GM12878 (cell line): ENCODE results near the gene CDC37L1. TPM values are rescaled to one million over a fixed set of nuclear protein-coding genes. Genes with fewer than 3 reads are reported as not detected.

ENCODE experiments used
- ATAC-seq: fragments of 200-7000 bp; cut with Tn5 transposase; 3 replicates; pipeline ENCODE4 v1.9.1; 2020; ENCODE audit warnings: mild to moderate bottlenecking, moderate library complexity
- BruUV-seq: library from RNA; stranded (reverse); fragments of 400-500 nt; replicated peaks from 2 replicates; lab custom pipeline; 2021; lab: Mats Ljungman, UMichigan
- CTCF ChIA-PET: fragments of 300-600 bp; sonication (Branson Sonifier 250); formaldehyde crosslinking; extraction: SDS; loops from one replicate; lab custom pipeline; 2021; ENCODE audit warnings: inconsistent platforms; lab: Yijun Ruan, JAX
- POLR2A ChIA-PET: fragments of 350-600 bp; formaldehyde crosslinking; extraction: SDS; loops from one replicate; lab custom pipeline; 2021; ENCODE audit warnings: inconsistent platforms; lab: Charles Lee
- RAD21 ChIA-PET: fragments of 300-600 bp; sonication (Branson Sonifier 250); formaldehyde crosslinking; loops from one replicate; lab custom pipeline; 2023; ENCODE audit warnings: antibody characterized with exemption; ENCODE audit not compliant: unreplicated experiment; lab: Charles Lee
- SMC1A ChIA-PET: fragments of 300-600 bp; sonication (Branson Sonifier 250); formaldehyde crosslinking; loops from one replicate; lab custom pipeline; 2023; ENCODE audit not compliant: unreplicated experiment, uncharacterized antibody; lab: Charles Lee
- DNase-seq: peaks from one replicate; pipeline ENCODE4 v3.0.0-alpha.2; 2011; ENCODE audit warnings: low read depth, low spot score
- FAIRE-seq: peaks from 3 replicates; lab custom pipeline; 2011; peaks lifted over from hg19 to GRCh38; lab: Jason Lieb, UNC
- H2AFZ ChIP-seq: 2 replicates; pipeline ENCODE4 v1.6.0; 2011; ENCODE audit warnings: low read depth, low read length, control low read depth; ENCODE audit not compliant: control insufficient read depth
- H3K27ac ChIP-seq: 2 replicates; pipeline ENCODE4 v1.5.1; 2011; ENCODE audit warnings: control low read depth; ENCODE audit not compliant: control insufficient read depth, insufficient read depth
- H3K27me3 ChIP-seq, 2 experiments: replicated peaks in 1 of 2; 2 replicates each; pipeline versions ENCODE4 v1.6.0 to v1.6.1; 2011; ENCODE audit warnings: low read length in 1 of 2; ENCODE audit not compliant: control insufficient read depth in 2 of 2, insufficient read depth in 2 of 2
- H3K36me3 ChIP-seq, 2 experiments: 2 replicates each; pipeline ENCODE4 v1.5.1; 2011; ENCODE audit warnings: low read length in 1 of 2; ENCODE audit not compliant: control insufficient read depth in 2 of 2, insufficient read depth in 2 of 2
- H3K4me1 ChIP-seq: 2 replicates; pipeline ENCODE4 v1.6.1; 2011; ENCODE audit warnings: mild to moderate bottlenecking, low read length, moderate library complexity, mixed read lengths; ENCODE audit not compliant: control insufficient read depth, insufficient read depth
- H3K4me2 ChIP-seq: 2 replicates; pipeline ENCODE4 v1.6.0; 2011; ENCODE audit warnings: control low read depth; ENCODE audit not compliant: control insufficient read depth, insufficient read depth
- H3K4me3 ChIP-seq: fragments of 200-600 bp; sonication (generic); 2 replicates; pipeline ENCODE4 v1.5.1; 2016
- H3K79me2 ChIP-seq: 2 replicates; pipeline ENCODE4 v1.6.0; 2011; ENCODE audit warnings: low read length; ENCODE audit not compliant: control insufficient read depth, insufficient read depth
- H3K9ac ChIP-seq: 2 replicates; pipeline ENCODE4 v1.8.0; 2011; ENCODE audit warnings: low read length, control low read depth, mixed read lengths; ENCODE audit not compliant: control insufficient read depth, insufficient read depth
- H3K9me3 ChIP-seq: replicated peaks from 3 replicates; pipeline ENCODE4 v1.5.1; 2011; ENCODE audit warnings: mild to moderate bottlenecking, low read length; ENCODE audit not compliant: control insufficient read depth, insufficient read depth
- H4K20me1 ChIP-seq: 2 replicates; pipeline ENCODE4 v1.6.0; 2011; ENCODE audit not compliant: control insufficient read depth, insufficient read depth
- BHLHE40 ChIP-seq, 2 experiments: fragments of 450-650 bp in 1 of 2; IDR thresholded peaks; 2 replicates each; pipeline ENCODE4 v1.6.1; 2011 to 2017; ENCODE audit warnings: low read depth in 2 of 2, borderline replicate concordance in 1 of 2, improper control_type of control experiment in 1 of 2, low read length in 1 of 2, mild to moderate bottlenecking in 1 of 2
- BMI1 ChIP-seq: fragments of 450-650 bp; IDR thresholded peaks from 2 replicates; pipeline ENCODE4 v1.6.1; 2016; ENCODE audit warnings: mild to moderate bottlenecking, moderate library complexity, borderline replicate concordance
- BRCA1 ChIP-seq: IDR thresholded peaks from 2 replicates; pipeline ENCODE4 v1.6.1; 2011; ENCODE audit warnings: low read depth, low read length, improper control_type of control experiment
- E2F8 ChIP-seq: fragments of 450-650 bp; IDR thresholded peaks from 2 replicates; pipeline ENCODE4 v1.6.1; 2018; ENCODE audit warnings: mild to moderate bottlenecking, low read depth, moderate library complexity; ENCODE audit not compliant: partially characterized antibody
- HDAC2 ChIP-seq: fragments of 200-600 bp; sonication (generic); IDR thresholded peaks from 2 replicates; pipeline ENCODE4 v1.6.1; 2017
- NFXL1 ChIP-seq: fragments of 450-650 bp; IDR thresholded peaks from 2 replicates; pipeline ENCODE4 v1.6.1; 2017; ENCODE audit warnings: antibody characterized with exemption, mild to moderate bottlenecking, borderline replicate concordance
- NFYA ChIP-seq: IDR thresholded peaks from 2 replicates; pipeline ENCODE4 v1.6.1; 2011; ENCODE audit warnings: low read depth, mild to moderate bottlenecking, low read length, improper control_type of control experiment, borderline replicate concordance
- PBX3 ChIP-seq: IDR thresholded peaks from 2 replicates; pipeline ENCODE4 v1.6.1; 2011; ENCODE audit warnings: mild to moderate bottlenecking, low read depth, low read length, moderate library complexity; ENCODE audit not compliant: insufficient replicate concordance
- POLR2A ChIP-seq: IDR thresholded peaks from 2 replicates; pipeline ENCODE4 v1.6.1; 2011; ENCODE audit warnings: low read depth, mild to moderate bottlenecking, low read length
- RCOR1 ChIP-seq: conservative IDR thresholded peaks from 2 replicates; pipeline ENCODE4 v1.6.1; 2012; ENCODE audit warnings: low read depth, low read length, improper control_type of control experiment
- SIN3A ChIP-seq: IDR thresholded peaks from 2 replicates; pipeline ENCODE4 v1.6.1; 2012; ENCODE audit warnings: low read depth, low read length, improper control_type of control experiment
- SMAD5 ChIP-seq: IDR thresholded peaks from 2 replicates; pipeline ENCODE4 v1.6.1; 2016; ENCODE audit warnings: antibody characterized with exemption, low read depth
- TCF3 ChIP-seq: IDR thresholded peaks from 2 replicates; pipeline ENCODE4 v1.6.1; 2012; ENCODE audit warnings: low read depth, mild to moderate bottlenecking, low read length, borderline replicate concordance; ENCODE audit not compliant: insufficient read depth
- WGBS: methylation state at CpG from one replicate; pipeline ENCODE4 v1.1.6; 2016; ENCODE audit warnings: low lambda C conversion rate; ENCODE audit not compliant: insufficient replicate concordance, insufficient coverage; ENCODE audit errors: missing lambda C conversion rate; 5-methylcytosine and 5-hydroxymethylcytosine counted together
- in situ Hi-C: fragments of 300-500 bp; cut with MboI; formaldehyde crosslinking; loops from 9 replicates; pipeline ENCODE4 v1.14.3; 2018; ENCODE audit warnings: mixed read lengths
- intact Hi-C: fragments of 100-400 bp; cut with micrococcal nuclease; formaldehyde crosslinking; loops from one replicate; pipeline ENCODE4 v1.14.2; 2022; ENCODE audit not compliant: unreplicated experiment
- polyA plus RNA-seq, 11 experiments: library from polyadenylated mRNA; depleted of rRNA in 4 of 11; unstranded in 6 of 11; stranded (reverse) in 5 of 11; fragments of >200 nt; fragmentation: Nextera tagmentation in 4 of 11; fragmentation: Illumina TruSeq in 1 of 11; extraction: Ambion mirVana in 4 of 11; extraction: Trizol in 1 of 11; gene quantifications; 1 replicate in 1 of 11; 2 replicates in 10 of 11; pipeline versions ENCODE4 v1.2.1 to v1.2.3, GENCODE V29; 2011 to 2016; ENCODE audit warnings: inconsistent platforms in 2 of 11, missing spikeins in 2 of 11, low read depth in 1 of 11
- total RNA-seq, 4 experiments: library from RNA; depleted of rRNA in 3 of 4; stranded (reverse); fragments of >200 nt in 3 of 4; fragmentation: Illumina TruSeq in 1 of 4; extraction: Trizol in 1 of 4; gene quantifications; 2 replicates each; pipeline versions ENCODE4 v1.2.1 to v1.2.3, GENCODE V29; 2013 to 2021
- TF ChIP-seq, protein P1 (sequence below): fragments of 450-650 bp; conservative IDR thresholded peaks from 2 replicates; pipeline ENCODE4 v1.6.1; 2017; ENCODE audit warnings: mild to moderate bottlenecking, moderate library complexity

Gene CDC37L1
- total and polyA plus RNA-seq, 10 of the 15 experiments (the other 5 are each of a cell fraction or from before 2014, with no cell fraction given) = 2.2 to 16.6 (median 8.2) TPM

- TF ChIP-seq NFYA (no peak), BMI1 (no peak), BRCA1 (no peak), NFXL1 (no peak), SMAD5 (peak; percentile 46; the same call in 1 of the 2 replicates)
- TF ChIP-seq, protein P1, sequence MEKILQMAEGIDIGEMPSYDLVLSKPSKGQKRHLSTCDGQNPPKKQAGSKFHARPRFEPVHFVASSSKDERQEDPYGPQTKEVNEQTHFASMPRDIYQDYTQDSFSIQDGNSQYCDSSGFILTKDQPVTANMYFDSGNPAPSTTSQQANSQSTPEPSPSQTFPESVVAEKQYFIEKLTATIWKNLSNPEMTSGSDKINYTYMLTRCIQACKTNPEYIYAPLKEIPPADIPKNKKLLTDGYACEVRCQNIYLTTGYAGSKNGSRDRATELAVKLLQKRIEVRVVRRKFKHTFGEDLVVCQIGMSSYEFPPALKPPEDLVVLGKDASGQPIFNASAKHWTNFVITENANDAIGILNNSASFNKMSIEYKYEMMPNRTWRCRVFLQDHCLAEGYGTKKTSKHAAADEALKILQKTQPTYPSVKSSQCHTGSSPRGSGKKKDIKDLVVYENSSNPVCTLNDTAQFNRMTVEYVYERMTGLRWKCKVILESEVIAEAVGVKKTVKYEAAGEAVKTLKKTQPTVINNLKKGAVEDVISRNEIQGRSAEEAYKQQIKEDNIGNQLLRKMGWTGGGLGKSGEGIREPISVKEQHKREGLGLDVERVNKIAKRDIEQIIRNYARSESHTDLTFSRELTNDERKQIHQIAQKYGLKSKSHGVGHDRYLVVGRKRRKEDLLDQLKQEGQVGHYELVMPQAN = peak; percentile 80
Observed at GRCh38 chr9:4662108-4662988, 17.0 kb upstream of the CDC37L1 start, which contains the start of gene PLPP6 (continued).

DNA sequence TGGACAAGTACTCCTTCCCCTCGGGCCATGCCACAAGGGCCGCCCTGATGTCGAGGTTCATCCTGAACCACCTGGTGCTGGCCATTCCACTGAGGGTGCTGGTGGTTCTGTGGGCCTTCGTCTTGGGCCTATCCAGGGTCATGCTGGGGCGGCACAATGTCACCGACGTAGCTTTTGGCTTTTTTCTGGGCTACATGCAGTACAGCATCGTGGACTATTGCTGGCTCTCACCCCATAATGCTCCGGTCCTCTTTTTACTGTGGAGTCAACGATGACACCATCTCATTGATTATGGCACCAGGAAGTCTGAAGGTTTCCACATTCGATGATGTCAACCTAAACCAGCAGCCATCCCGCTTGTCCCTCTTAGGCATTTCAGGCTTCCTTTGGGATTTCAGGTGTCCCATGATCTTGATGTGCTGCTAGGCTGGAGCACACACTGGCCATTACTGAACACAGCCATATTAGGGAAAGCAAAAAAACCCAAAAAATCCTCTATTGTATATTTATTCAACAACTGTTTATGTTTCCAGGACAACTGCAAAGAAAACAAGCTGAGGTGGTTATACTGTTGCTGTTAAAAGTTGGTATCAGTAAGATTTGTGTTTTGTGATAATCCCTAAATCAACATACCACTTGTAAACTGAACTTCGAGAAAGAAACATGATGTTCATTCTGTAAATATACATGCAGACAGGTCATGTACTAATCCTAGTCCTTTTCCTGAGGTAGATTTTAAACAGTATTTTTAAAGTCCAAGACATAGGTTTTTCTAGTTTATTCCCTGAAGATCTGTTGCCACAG is 16.2 kb upstream of the CDC37L1 start:
- DNase-seq (no peak), ATAC-seq (peak; percentile 2; the same call in 2 of the 3 replicates), FAIRE-seq (no peak)
- H3K4me2 ChIP-seq = peak overlapping the region; percentile 100
- no TSS peak for BruUV-seq
- H3K9ac ChIP-seq = peak overlapping the region; percentile 73
- no peaks in the 10 kb centered on the region for H3K27me3 ChIP-seq
- ChIA-PET SMC1A (interaction anchor here (1.6 to 2.1 kb wide), 4 partner anchors 18 to 77 kb away, joined by 4 to 6 read pairs (median 4); partner anchors contain the start of gene AK3), POLR2A (interaction anchor here (1.0 to 1.6 kb wide), 2 partner anchors 9 to 18 kb away, joined by 4 read pairs; no protein-coding TSS in a partner anchor), CTCF (interaction anchor here (0.6 to 3.5 kb wide), 8 partner anchors 19 to 154 kb away, joined by 3 to 14 read pairs (median 4); partner anchors contain the start of gene AK3), RAD21 (interaction anchor here (0.8 to 1.0 kb wide), 3 partner anchors 19 to 77 kb away, joined by 3 to 4 read pairs (median 3); partner anchors contain the start of gene AK3)
- in situ Hi-C loops (no loop called here), intact Hi-C loops (loop anchor here (10.0 kb wide), 1 partner anchor 782 kb away; no protein-coding TSS in a partner anchor)
- WGBS = 85% methylated on average over 13 of the region's 13 CpGs
- H3K4me3 ChIP-seq = peak overlapping the region; percentile 85
- no peaks in the 10 kb centered on the region; the same call in 1 of the 2 replicates for H4K20me1 ChIP-seq
- H3K27ac ChIP-seq = no peak overlapping the region
- no peaks in the 10 kb centered on the region for H3K9me3 ChIP-seq
- H3K79me2 ChIP-seq = peaks cover 5% of the 10 kb centered on the region
- H3K4me1 ChIP-seq = peaks cover 21% of the 10 kb centered on the region
- H3K36me3 ChIP-seq = no peaks in the 10 kb centered on the region
- H2AFZ ChIP-seq = no peak overlapping the region
- no peak for TF ChIP-seq BHLHE40 (IDR thresholded peaks at IDR 0.05; ENCODE audit: borderline replicate concordance in 1 of 2, low read depth in 2 of 2, low read length in 1 of 2)
- TF ChIP-seq E2F8 = no peak
- no peak for TF ChIP-seq POLR2A
- TF ChIP-seq SIN3A = no peak
- no peak for TF ChIP-seq PBX3
- no peak for TF ChIP-seq RCOR1
- no peak for TF ChIP-seq TCF3
- TF ChIP-seq HDAC2 = no peak
